Neutrophil (primary cell): ENCODE results near the gene GTPBP1.
A peak's percentile ranks its signal among the peaks of the same experiment; 100 is the strongest.

Experiments
- H3K27ac ChIP-seq: fragments of 200-600 bp; sonication (generic); 2 replicates; pipeline ENCODE4 v1.5.1; 2016; ENCODE audit warnings: mild to moderate bottlenecking, moderate library complexity
- H3K27me3 ChIP-seq: fragments of 200-600 bp; sonication (generic); 2 replicates; pipeline ENCODE4 v1.6.0; 2016; ENCODE audit warnings: mild to moderate bottlenecking
- H3K36me3 ChIP-seq: fragments of 200-600 bp; sonication (generic); 2 replicates; pipeline ENCODE4 v1.5.1; 2017
- H3K4me1 ChIP-seq, 2 experiments: fragments of 200-600 bp in 1 of 2; sonication (generic) in 1 of 2; 1 replicate in 1 of 2; 2 replicates in 1 of 2; pipeline versions ENCODE4 v1.5.1 to v1.6.1; 2013 to 2016; ENCODE audit warnings: low read depth in 1 of 2, low read length in 1 of 2, mild to moderate bottlenecking in 1 of 2, moderate library complexity in 1 of 2; ENCODE audit not compliant: control insufficient read depth in 1 of 2, insufficient read depth in 1 of 2
- H3K4me3 ChIP-seq, 2 experiments: fragments of 200-600 bp in 1 of 2; sonication (generic) in 1 of 2; 1 replicate in 1 of 2; 2 replicates in 1 of 2; pipeline ENCODE4 v1.5.1; 2013 to 2016; ENCODE audit warnings: low read depth in 1 of 2, low read length in 1 of 2, mild to moderate bottlenecking in 1 of 2, moderate library complexity in 1 of 2
- H3K9me3 ChIP-seq: fragments of 200-600 bp; sonication (generic); 2 replicates; pipeline ENCODE4 v1.5.1; 2016
- TF ChIP-seq, protein P1 (sequence below): fragments of 200-600 bp; sonication (generic); IDR thresholded peaks from 2 replicates; pipeline ENCODE4 v1.5.1; 2016; ENCODE audit warnings: antibody characterized with exemption

Gene GTPBP1

DNA sequence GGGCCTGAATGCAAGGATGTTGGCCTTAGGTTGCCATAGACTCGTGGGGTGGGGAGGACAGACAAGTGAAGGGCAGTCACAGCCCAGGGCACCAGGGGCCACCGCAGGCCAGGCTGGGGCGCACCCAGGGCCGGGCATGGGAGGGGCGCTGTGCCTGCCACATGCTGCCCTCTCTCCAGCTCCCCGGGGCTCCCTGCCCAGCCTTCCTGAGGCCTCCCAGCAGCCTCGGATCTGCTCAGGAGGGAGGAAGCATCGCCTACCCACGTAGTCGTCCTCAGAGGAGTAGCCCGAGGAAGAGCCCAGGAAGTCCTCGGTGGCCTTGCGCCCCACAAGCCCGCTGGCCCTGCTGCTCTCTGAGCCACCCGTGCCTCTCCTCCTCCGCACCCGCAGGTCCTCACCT, 44.9 kb downstream of the GTPBP1 start:
- H3K9me3 ChIP-seq, result no peaks in the 10 kb centered on the region
- peaks cover 68% of the 10 kb centered on the region for H3K36me3 ChIP-seq
- H3K4me1 ChIP-seq, result peaks cover 45% of the 10 kb centered on the region in 2 experiments
- peak overlapping the region in 1 of 2 experiments; percentile 84 for H3K4me3 ChIP-seq
- no peaks in the 10 kb centered on the region for H3K27me3 ChIP-seq
- TF ChIP-seq, protein P1, sequence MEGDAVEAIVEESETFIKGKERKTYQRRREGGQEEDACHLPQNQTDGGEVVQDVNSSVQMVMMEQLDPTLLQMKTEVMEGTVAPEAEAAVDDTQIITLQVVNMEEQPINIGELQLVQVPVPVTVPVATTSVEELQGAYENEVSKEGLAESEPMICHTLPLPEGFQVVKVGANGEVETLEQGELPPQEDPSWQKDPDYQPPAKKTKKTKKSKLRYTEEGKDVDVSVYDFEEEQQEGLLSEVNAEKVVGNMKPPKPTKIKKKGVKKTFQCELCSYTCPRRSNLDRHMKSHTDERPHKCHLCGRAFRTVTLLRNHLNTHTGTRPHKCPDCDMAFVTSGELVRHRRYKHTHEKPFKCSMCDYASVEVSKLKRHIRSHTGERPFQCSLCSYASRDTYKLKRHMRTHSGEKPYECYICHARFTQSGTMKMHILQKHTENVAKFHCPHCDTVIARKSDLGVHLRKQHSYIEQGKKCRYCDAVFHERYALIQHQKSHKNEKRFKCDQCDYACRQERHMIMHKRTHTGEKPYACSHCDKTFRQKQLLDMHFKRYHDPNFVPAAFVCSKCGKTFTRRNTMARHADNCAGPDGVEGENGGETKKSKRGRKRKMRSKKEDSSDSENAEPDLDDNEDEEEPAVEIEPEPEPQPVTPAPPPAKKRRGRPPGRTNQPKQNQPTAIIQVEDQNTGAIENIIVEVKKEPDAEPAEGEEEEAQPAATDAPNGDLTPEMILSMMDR, result no peak
- peak overlapping the region; percentile 99 for H3K27ac ChIP-seq

DNA sequence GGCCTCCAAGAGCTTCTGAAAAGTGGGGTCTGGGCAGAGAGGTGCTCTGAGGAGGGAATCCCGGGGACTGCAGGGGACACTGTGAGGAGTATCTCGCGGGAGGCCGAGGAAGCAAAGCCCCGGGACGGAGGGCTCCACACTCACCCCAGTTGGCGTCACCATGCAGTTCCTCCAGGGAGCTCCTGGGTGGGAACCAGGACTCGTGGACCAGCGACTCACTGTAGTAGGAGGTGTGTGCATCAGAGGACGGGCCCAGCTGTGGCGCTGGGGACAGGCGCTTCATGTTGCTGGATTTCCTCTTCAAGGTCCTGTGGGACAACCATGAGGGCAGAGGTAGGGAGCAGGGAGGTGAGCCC, 45.3 kb downstream of the GTPBP1 start:
- H3K27ac ChIP-seq, result peak overlapping the region; percentile 99
- peaks cover 64% of the 10 kb centered on the region for H3K36me3 ChIP-seq
- H3K27me3 ChIP-seq, result no peaks in the 10 kb centered on the region
- peak overlapping the region; percentile 55 to 84 for H3K4me3 ChIP-seq
- TF ChIP-seq, protein P1, result no peak
- no peaks in the 10 kb centered on the region for H3K9me3 ChIP-seq
- H3K4me1 ChIP-seq, result peaks cover 45 to 46% of the 10 kb centered on the region in 2 experiments

DNA sequence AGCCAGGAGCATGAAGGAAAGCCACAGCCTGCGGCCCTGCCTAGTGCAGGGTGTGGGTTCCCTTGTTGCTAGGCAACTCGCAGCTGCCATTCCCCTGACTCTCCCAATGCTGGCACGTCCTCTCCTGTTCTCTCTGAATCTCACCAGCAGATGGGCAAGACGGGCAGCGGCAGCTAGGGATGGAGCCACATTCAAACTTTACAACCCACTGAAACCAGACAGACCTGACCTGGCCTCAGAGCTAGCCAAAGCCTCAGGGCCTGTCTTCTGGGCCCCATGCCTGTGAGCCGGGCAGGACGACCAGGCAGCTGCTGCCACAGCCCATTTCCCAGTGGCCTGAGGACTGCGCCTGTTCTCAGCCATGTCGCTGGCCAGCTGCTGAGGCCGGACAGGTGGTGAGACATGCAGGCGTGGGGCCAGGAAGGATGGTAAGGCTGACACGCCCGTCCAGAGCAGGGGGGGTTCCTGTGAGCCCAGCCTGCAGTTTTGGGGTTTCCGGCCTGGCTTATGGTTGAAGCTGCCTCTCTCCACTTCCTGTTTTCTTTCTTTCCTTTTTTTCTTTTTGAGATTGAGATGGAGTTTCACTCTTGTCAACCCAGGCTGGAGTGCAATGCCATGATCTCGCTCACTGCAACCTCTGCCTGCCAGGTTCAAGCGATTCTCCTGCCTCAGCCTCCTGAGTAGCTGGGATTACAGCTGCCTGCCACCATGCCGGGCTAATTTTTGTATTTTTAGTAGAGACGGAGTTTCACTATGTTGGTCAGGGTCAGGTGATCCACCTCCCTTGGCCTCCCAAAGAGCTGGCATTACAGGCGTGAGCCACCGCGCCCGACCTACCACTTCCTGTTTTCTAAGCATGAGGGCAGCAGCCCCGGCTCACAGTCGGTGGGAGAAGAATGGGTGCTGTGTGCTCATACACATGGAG, 45.9 kb downstream of the GTPBP1 start:
- Histone ChIP-seq H3K27me3 (no peaks in the 10 kb centered on the region), H3K36me3 (peaks cover 57% of the 10 kb centered on the region), H3K4me3 (peak overlapping the region; percentile 55 to 84), H3K4me1 (peaks cover 51 to 53% of the 10 kb centered on the region in 2 experiments), H3K9me3 (no peaks in the 10 kb centered on the region), H3K27ac (peak overlapping the region; percentile 99)
- TF ChIP-seq, protein P1, result peak; percentile 23

DNA sequence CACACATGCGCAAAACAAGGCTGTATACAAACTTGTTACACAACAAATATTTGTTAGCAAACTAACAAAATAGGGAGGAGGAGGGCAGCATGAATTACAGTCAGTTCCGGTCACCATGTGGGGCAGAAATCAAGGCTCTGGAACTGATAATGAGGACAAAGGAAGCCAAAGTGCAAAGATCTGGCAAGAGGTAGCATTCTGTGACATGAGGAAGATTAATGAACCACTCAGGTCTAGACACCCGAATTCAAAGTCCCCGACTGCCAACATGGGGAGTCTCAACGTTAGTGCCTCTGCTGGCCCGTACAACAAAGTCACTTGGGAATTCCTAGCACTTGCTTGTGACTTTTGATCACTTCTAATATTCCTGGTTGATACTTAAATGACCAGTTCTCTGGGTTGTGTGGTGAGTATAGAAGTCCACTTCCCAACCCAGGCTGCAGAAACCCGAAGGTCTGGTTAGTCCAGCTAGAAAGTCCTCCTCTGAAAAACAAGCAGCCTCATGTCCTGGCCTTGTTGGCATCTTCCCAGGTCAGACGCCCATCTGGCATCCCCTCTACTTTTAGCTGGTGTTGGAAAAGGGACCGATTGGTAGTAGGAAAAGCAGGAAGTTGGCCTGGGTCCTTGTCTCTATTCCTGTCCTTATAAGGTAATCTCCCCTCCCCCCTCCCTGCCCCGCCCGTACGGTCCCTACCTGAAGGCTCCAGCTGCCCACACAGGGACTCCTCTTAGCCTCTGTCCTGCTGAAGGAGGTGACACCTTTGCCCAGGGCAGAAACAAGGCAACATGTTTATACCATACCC, 48.4 kb downstream of the GTPBP1 start:
- TF ChIP-seq, protein P1, result no peak
- H3K36me3 ChIP-seq, result peaks cover 32% of the 10 kb centered on the region
- H3K4me3 ChIP-seq, result peak overlapping the region; percentile 84 to 89
- H3K4me1 ChIP-seq, result peaks cover 67 to 69% of the 10 kb centered on the region in 2 experiments
- no peaks in the 10 kb centered on the region for H3K9me3 ChIP-seq
- H3K27me3 ChIP-seq, result no peaks in the 10 kb centered on the region
- H3K27ac ChIP-seq, result peak overlapping the region; percentile 99

DNA sequence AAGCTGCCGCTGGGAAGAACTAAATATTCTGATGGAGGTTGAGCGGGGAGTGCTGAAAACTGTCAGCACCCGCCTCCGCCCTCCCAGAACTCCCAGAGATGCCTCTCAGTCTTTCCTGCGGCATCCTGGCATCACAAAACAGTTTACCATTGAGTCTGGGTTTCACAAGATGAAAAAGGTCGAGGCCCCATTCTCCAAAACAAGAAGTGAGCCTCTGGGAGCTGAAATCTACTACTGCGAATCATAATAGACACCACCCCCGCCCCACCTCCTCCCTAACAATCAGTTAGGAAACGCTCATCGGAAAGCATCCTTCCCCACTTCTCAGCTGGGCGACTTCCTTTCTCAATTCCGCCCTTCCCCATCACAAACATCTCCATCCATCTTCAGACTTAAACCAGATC, 49.0 kb downstream of the GTPBP1 start:
- H3K27me3 ChIP-seq, result no peaks in the 10 kb centered on the region
- H3K4me3 ChIP-seq, result peak overlapping the region; percentile 84 to 89
- no peaks in the 10 kb centered on the region for H3K9me3 ChIP-seq
- TF ChIP-seq, protein P1, result no peak
- peaks cover 67 to 69% of the 10 kb centered on the region in 2 experiments for H3K4me1 ChIP-seq
- H3K36me3 ChIP-seq, result peaks cover 26% of the 10 kb centered on the region
- H3K27ac ChIP-seq, result peak overlapping the region; percentile 99
